WTC11 (cell line): ENCODE results near the gene GAPT. TPM values are rescaled to one million over a fixed set of nuclear protein-coding genes. Genes with fewer than 3 reads are reported as not detected.

Source experiments
- CREM ChIP-seq: sonication (generic); formaldehyde crosslinking; IDR thresholded peaks from 2 replicates; pipeline ENCODE4 v1.8.1; 2022; ENCODE audit warnings: mild to moderate bottlenecking, missing genetic modification reagents, moderate library complexity
- FOXK1 ChIP-seq: sonication (generic); formaldehyde crosslinking; IDR thresholded peaks from 2 replicates; pipeline ENCODE4 v1.8.0; 2022; ENCODE audit warnings: mild to moderate bottlenecking, moderate library complexity, missing genetic modification reagents
- GRHL2 ChIP-seq: fragments of 250-450 bp; sonication (Bioruptor Pico); IDR thresholded peaks from 2 replicates; pipeline ENCODE4 v1.8.0; 2022; ENCODE audit warnings: mild to moderate bottlenecking, moderate library complexity; ENCODE audit not compliant: insufficient replicate concordance, severe bottlenecking
- NFE2L1 ChIP-seq: sonication (generic); formaldehyde crosslinking; IDR thresholded peaks from 2 replicates; pipeline ENCODE4 v1.8.1; 2023; ENCODE audit warnings: missing genetic modification reagents
- NR1H2 ChIP-seq: sonication (generic); formaldehyde crosslinking; IDR thresholded peaks from 2 replicates; pipeline ENCODE4 v1.9.0; 2021; ENCODE audit warnings: mild to moderate bottlenecking, moderate library complexity, missing genetic modification reagents
- NR2C2 ChIP-seq: sonication (generic); formaldehyde crosslinking; IDR thresholded peaks from 2 replicates; pipeline ENCODE4 v1.8.0; 2022; ENCODE audit warnings: mild to moderate bottlenecking, missing genetic modification reagents
- OVOL2 ChIP-seq: fragments of 250-450 bp; sonication (Bioruptor Pico); IDR thresholded peaks from 2 replicates; pipeline ENCODE4 v1.9.0; 2021; ENCODE audit warnings: mild to moderate bottlenecking, borderline replicate concordance
- PRRX2 ChIP-seq: fragments of 250-450 bp; sonication (Bioruptor Pico); IDR thresholded peaks from 2 replicates; pipeline ENCODE4 v1.8.0; 2021; ENCODE audit warnings: mild to moderate bottlenecking
- SMAD3 ChIP-seq: sonication (generic); formaldehyde crosslinking; IDR thresholded peaks from 2 replicates; pipeline ENCODE4 v1.8.0; 2022; ENCODE audit warnings: missing genetic modification reagents, mild to moderate bottlenecking, borderline replicate concordance
- SOX15 ChIP-seq: fragments of 250-450 bp; sonication (Bioruptor Pico); IDR thresholded peaks from 2 replicates; pipeline ENCODE4 v1.9.0; 2021; ENCODE audit warnings: mild to moderate bottlenecking
- TP53 ChIP-seq: sonication (generic); formaldehyde crosslinking; IDR thresholded peaks from 2 replicates; pipeline ENCODE4 v1.8.1; 2023; ENCODE audit warnings: mild to moderate bottlenecking, missing genetic modification reagents
- ZNF121 ChIP-seq: sonication (generic); formaldehyde crosslinking; IDR thresholded peaks from 2 replicates; pipeline ENCODE4 v1.8.0; 2023; ENCODE audit warnings: missing genetic modification reagents
- ZNF219 ChIP-seq: sonication (generic); formaldehyde crosslinking; IDR thresholded peaks from 2 replicates; pipeline ENCODE4 v1.8.0; 2023; ENCODE audit warnings: missing genetic modification reagents, mild to moderate bottlenecking, borderline replicate concordance
- total RNA-seq: library from RNA; stranded (reverse); gene quantifications from 3 replicates; pipeline ENCODE4 v1.2.3, GENCODE V29; 2021
- TF ChIP-seq, protein P1 (sequence below): sonication (generic); formaldehyde crosslinking; IDR thresholded peaks from 2 replicates; pipeline ENCODE4 v1.8.1; 2023; ENCODE audit warnings: mild to moderate bottlenecking, missing genetic modification reagents, moderate library complexity
- TF ChIP-seq, protein P2 (sequence below): sonication (generic); formaldehyde crosslinking; IDR thresholded peaks from 2 replicates; pipeline ENCODE4 v1.8.1; 2023; ENCODE audit warnings: mild to moderate bottlenecking, missing genetic modification reagents, borderline replicate concordance
- TF ChIP-seq, protein P3 (sequence below): sonication (generic); formaldehyde crosslinking; IDR thresholded peaks from 2 replicates; pipeline ENCODE4 v1.8.0; 2022; ENCODE audit warnings: mild to moderate bottlenecking, missing genetic modification reagents
- TF ChIP-seq, protein P4 (sequence below): sonication (generic); formaldehyde crosslinking; IDR thresholded peaks from 2 replicates; pipeline ENCODE4 v1.8.1; 2022; ENCODE audit warnings: low read depth, missing genetic modification reagents, borderline replicate concordance
- TF ChIP-seq, protein P5 (sequence below): sonication (generic); formaldehyde crosslinking; IDR thresholded peaks from 2 replicates; pipeline ENCODE4 v1.8.1; 2022; ENCODE audit warnings: low read depth, mild to moderate bottlenecking, moderate library complexity, missing genetic modification reagents, borderline replicate concordance
- TF ChIP-seq, protein P6 (sequence below): fragments of 200-600 bp; IDR thresholded peaks from 2 replicates; pipeline ENCODE4 v1.8.0; 2022; ENCODE audit warnings: antibody characterized with exemption
- TF ChIP-seq, protein P7 (sequence below): fragments of 250-450 bp; sonication (Bioruptor Pico); IDR thresholded peaks from 2 replicates; pipeline ENCODE4 v1.9.0; 2021; ENCODE audit warnings: moderate library complexity, mild to moderate bottlenecking, inconsistent platforms, borderline replicate concordance
- TF ChIP-seq, protein P8 (sequence below): sonication (generic); formaldehyde crosslinking; IDR thresholded peaks from 2 replicates; pipeline ENCODE4 v1.8.0; 2022; ENCODE audit warnings: mild to moderate bottlenecking, missing genetic modification reagents
- TF ChIP-seq, protein P9 (sequence below): sonication (generic); formaldehyde crosslinking; IDR thresholded peaks from 2 replicates; pipeline ENCODE4 v1.8.1; 2022; ENCODE audit warnings: missing genetic modification reagents, borderline replicate concordance
- TF ChIP-seq, protein P10 (sequence below): fragments of 250-450 bp; sonication (Bioruptor Pico); IDR thresholded peaks from 2 replicates; pipeline ENCODE4 v1.8.0; 2021; ENCODE audit warnings: mild to moderate bottlenecking

GAPT gene
- total RNA-seq, 1 experiment from 2014 or later, result not detected

DNA sequence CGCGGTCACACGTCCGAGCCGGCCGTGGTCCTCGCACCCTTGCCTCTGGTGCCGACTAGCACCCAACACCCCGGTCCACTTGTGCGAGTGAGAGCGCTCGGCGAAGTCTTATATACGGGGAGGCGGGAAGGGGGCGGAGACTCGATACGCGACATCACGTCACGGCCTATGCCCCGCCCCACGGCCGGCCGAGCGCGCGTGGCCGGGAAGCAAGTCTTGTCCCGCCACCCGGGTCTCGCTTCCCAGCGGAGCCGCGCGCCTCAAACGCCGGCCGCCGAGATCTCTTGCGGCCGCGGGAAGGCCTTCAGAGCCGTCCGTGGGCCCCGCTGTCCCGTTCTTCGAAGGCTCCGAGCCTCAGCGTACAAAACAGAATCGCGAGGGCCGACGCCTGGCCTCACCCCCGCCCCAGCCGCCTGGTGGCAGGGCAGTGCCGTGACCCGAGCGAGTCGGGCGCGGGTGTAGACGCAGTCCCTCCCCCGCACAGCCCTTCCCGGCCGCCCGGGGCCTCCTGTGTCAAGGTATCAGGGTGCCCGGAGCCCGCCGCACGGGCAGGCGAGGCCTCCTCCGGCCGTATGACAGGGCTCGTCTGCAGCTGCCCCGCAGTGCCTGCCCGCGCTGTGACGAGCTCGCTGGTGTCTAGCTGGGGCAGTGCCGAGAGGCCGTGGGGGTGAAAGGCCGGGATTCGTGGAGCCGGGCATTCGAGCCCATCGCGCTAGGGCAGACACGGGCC, 31.1 kb upstream of the GAPT start, which contains the start of gene PLK2 (continued):
- TF ChIP-seq, protein P1, sequence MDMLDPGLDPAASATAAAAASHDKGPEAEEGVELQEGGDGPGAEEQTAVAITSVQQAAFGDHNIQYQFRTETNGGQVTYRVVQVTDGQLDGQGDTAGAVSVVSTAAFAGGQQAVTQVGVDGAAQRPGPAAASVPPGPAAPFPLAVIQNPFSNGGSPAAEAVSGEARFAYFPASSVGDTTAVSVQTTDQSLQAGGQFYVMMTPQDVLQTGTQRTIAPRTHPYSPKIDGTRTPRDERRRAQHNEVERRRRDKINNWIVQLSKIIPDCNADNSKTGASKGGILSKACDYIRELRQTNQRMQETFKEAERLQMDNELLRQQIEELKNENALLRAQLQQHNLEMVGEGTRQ (CRISPR knock-in tag), result no peak
- TF ChIP-seq SMAD3 (peak; percentile 44), NFE2L1 (CRISPR knock-in tag) (no peak), ZNF121 (CRISPR knock-in tag) (peak; percentile 98), SOX15 (CRISPR knock-in tag) (no peak), NR2C2 (no peak), OVOL2 (CRISPR knock-in tag) (no peak), TP53 (CRISPR knock-in tag) (0 out of 2 replicates have a peak, but pooled peaks have one; percentile 20), ZNF219 (CRISPR knock-in tag) (no peak; the same call in 1 of the 2 replicates), GRHL2 (CRISPR knock-in tag) (no peak), NR1H2 (CRISPR knock-in tag) (no peak), PRRX2 (CRISPR knock-in tag) (no peak), CREM (CRISPR knock-in tag) (peak; percentile 78), FOXK1 (no peak; the same call in 1 of the 2 replicates)
- TF ChIP-seq, protein P2, sequence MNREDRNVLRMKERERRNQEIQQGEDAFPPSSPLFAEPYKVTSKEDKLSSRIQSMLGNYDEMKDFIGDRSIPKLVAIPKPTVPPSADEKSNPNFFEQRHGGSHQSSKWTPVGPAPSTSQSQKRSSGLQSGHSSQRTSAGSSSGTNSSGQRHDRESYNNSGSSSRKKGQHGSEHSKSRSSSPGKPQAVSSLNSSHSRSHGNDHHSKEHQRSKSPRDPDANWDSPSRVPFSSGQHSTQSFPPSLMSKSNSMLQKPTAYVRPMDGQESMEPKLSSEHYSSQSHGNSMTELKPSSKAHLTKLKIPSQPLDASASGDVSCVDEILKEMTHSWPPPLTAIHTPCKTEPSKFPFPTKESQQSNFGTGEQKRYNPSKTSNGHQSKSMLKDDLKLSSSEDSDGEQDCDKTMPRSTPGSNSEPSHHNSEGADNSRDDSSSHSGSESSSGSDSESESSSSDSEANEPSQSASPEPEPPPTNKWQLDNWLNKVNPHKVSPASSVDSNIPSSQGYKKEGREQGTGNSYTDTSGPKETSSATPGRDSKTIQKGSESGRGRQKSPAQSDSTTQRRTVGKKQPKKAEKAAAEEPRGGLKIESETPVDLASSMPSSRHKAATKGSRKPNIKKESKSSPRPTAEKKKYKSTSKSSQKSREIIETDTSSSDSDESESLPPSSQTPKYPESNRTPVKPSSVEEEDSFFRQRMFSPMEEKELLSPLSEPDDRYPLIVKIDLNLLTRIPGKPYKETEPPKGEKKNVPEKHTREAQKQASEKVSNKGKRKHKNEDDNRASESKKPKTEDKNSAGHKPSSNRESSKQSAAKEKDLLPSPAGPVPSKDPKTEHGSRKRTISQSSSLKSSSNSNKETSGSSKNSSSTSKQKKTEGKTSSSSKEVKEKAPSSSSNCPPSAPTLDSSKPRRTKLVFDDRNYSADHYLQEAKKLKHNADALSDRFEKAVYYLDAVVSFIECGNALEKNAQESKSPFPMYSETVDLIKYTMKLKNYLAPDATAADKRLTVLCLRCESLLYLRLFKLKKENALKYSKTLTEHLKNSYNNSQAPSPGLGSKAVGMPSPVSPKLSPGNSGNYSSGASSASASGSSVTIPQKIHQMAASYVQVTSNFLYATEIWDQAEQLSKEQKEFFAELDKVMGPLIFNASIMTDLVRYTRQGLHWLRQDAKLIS (CRISPR knock-in tag), result no peak
- TF ChIP-seq, protein P3, sequence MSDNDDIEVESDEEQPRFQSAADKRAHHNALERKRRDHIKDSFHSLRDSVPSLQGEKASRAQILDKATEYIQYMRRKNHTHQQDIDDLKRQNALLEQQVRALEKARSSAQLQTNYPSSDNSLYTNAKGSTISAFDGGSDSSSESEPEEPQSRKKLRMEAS, result peak; percentile 76; the same call in 1 of the 2 replicates
- TF ChIP-seq, protein P4, sequence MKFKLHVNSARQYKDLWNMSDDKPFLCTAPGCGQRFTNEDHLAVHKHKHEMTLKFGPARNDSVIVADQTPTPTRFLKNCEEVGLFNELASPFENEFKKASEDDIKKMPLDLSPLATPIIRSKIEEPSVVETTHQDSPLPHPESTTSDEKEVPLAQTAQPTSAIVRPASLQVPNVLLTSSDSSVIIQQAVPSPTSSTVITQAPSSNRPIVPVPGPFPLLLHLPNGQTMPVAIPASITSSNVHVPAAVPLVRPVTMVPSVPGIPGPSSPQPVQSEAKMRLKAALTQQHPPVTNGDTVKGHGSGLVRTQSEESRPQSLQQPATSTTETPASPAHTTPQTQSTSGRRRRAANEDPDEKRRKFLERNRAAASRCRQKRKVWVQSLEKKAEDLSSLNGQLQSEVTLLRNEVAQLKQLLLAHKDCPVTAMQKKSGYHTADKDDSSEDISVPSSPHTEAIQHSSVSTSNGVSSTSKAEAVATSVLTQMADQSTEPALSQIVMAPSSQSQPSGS, result no peak
- TF ChIP-seq, protein P5, sequence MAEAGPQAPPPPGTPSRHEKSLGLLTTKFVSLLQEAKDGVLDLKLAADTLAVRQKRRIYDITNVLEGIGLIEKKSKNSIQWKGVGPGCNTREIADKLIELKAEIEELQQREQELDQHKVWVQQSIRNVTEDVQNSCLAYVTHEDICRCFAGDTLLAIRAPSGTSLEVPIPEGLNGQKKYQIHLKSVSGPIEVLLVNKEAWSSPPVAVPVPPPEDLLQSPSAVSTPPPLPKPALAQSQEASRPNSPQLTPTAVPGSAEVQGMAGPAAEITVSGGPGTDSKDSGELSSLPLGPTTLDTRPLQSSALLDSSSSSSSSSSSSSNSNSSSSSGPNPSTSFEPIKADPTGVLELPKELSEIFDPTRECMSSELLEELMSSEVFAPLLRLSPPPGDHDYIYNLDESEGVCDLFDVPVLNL, result no peak
- TF ChIP-seq, protein P6, sequence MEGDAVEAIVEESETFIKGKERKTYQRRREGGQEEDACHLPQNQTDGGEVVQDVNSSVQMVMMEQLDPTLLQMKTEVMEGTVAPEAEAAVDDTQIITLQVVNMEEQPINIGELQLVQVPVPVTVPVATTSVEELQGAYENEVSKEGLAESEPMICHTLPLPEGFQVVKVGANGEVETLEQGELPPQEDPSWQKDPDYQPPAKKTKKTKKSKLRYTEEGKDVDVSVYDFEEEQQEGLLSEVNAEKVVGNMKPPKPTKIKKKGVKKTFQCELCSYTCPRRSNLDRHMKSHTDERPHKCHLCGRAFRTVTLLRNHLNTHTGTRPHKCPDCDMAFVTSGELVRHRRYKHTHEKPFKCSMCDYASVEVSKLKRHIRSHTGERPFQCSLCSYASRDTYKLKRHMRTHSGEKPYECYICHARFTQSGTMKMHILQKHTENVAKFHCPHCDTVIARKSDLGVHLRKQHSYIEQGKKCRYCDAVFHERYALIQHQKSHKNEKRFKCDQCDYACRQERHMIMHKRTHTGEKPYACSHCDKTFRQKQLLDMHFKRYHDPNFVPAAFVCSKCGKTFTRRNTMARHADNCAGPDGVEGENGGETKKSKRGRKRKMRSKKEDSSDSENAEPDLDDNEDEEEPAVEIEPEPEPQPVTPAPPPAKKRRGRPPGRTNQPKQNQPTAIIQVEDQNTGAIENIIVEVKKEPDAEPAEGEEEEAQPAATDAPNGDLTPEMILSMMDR, result no peak
- TF ChIP-seq, protein P7, sequence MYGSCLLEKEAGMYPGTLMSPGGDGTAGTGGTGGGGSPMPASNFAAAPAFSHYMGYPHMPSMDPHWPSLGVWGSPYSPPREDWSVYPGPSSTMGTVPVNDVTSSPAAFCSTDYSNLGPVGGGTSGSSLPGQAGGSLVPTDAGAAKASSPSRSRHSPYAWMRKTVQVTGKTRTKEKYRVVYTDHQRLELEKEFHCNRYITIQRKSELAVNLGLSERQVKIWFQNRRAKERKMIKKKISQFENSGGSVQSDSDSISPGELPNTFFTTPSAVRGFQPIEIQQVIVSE (CRISPR knock-in tag), result peak; percentile 32; the same call in 1 of the 2 replicates
- TF ChIP-seq, protein P8, sequence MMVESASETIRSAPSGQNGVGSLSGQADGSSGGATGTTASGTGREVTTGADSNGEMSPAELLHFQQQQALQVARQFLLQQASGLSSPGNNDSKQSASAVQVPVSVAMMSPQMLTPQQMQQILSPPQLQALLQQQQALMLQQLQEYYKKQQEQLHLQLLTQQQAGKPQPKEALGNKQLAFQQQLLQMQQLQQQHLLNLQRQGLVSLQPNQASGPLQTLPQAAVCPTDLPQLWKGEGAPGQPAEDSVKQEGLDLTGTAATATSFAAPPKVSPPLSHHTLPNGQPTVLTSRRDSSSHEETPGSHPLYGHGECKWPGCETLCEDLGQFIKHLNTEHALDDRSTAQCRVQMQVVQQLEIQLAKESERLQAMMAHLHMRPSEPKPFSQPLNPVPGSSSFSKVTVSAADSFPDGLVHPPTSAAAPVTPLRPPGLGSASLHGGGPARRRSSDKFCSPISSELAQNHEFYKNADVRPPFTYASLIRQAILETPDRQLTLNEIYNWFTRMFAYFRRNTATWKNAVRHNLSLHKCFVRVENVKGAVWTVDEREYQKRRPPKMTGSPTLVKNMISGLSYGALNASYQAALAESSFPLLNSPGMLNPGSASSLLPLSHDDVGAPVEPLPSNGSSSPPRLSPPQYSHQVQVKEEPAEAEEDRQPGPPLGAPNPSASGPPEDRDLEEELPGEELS (CRISPR knock-in tag), result no peak; the same call in 1 of the 2 replicates
- TF ChIP-seq, protein P9, sequence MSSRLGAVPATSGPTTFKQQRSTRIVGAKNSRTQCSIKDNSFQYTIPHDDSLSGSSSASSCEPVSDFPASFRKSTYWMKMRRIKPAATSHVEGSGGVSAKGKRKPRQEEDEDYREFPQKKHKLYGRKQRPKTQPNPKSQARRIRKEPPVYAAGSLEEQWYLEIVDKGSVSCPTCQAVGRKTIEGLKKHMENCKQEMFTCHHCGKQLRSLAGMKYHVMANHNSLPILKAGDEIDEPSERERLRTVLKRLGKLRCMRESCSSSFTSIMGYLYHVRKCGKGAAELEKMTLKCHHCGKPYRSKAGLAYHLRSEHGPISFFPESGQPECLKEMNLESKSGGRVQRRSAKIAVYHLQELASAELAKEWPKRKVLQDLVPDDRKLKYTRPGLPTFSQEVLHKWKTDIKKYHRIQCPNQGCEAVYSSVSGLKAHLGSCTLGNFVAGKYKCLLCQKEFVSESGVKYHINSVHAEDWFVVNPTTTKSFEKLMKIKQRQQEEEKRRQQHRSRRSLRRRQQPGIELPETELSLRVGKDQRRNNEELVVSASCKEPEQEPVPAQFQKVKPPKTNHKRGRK (CRISPR knock-in tag), result no peak
- TF ChIP-seq, protein P10, sequence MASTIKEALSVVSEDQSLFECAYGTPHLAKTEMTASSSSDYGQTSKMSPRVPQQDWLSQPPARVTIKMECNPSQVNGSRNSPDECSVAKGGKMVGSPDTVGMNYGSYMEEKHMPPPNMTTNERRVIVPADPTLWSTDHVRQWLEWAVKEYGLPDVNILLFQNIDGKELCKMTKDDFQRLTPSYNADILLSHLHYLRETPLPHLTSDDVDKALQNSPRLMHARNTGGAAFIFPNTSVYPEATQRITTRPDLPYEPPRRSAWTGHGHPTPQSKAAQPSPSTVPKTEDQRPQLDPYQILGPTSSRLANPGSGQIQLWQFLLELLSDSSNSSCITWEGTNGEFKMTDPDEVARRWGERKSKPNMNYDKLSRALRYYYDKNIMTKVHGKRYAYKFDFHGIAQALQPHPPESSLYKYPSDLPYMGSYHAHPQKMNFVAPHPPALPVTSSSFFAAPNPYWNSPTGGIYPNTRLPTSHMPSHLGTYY (CRISPR knock-in tag), result no peak
